GM12874 (cell line): ENCODE measurements around the gene NAPEPLD.

Source experiments
- CTCF ChIP-seq: IDR thresholded peaks from 2 replicates; pipeline ENCODE4 v1.5.1; 2011; ENCODE audit warnings: low read depth, mild to moderate bottlenecking, control low read depth, low read length, moderate library complexity; ENCODE audit not compliant: insufficient read depth

Gene NAPEPLD

GRCh38 chr7:103148994-103149807 is at the start of gene NAPEPLD:
TSS of gene NAPEPLD (minus strand) at chr7:103149099. CDS start at chr7:103128776, 20,323 bp downstream.
- no peak for TF ChIP-seq CTCF

GRCh38 chr7:103154042-103154441 is 5.1 kb upstream of the NAPEPLD start:
- no peak for TF ChIP-seq CTCF

DNA sequence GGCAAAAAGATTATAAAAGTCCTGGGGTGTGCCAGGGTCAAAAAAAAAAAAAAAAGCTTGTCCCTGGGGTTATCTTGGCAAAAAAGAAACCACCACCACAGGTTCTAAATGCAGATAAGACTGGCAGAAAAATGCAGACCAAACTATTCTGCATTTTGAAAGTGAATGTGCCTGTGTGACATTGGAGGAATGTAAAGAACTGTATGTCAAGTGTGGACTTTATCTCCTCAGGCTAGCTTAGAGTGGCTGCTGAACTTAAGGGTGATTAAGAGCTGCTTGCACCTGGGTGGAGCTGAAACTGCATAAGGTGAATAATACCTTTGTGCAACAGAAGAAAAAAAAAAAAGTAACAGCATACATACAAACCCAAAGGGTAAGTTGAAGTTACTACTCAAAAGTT is 1.3 kb upstream of the NAPEPLD start:
- TF ChIP-seq CTCF: no peak

- no peak for TF ChIP-seq CTCF
Observed at GRCh38 chr7:103149808-103150180, 895 bp upstream of the NAPEPLD start.

GRCh38 chr7:103148131-103148993 is 537 bp downstream of the NAPEPLD start:
- TF ChIP-seq CTCF: no peak

DNA sequence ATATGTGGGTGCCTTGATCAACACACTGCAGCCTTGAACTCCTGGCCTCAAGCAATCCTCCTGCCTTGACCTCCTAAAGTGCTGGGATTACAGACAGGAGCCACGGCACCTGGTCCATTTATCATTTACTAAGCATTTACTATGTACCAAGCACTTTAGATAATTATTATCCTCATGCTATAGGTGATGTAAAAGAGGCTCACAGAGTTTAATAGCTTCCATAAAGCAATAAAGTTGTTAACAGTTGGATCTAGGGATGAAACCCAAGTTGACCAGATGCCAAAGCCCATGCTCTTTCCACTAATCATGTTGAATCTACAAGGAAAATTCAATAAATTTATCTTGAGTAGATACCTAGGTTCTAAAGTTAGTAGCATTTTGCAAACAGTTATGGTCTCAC is 5.0 kb downstream of the NAPEPLD start:
- no peak for TF ChIP-seq CTCF

GRCh38 chr7:103142494-103142893 is 6.4 kb downstream of the NAPEPLD start:
- TF ChIP-seq CTCF: no peak
